ENCODE results near the gene WBP2. TPM values are rescaled to one million over a fixed set of nuclear protein-coding genes. Genes with fewer than 3 reads are reported as not detected.
A peak's percentile ranks its signal among the peaks of the same experiment; 100 is the strongest.

Gene WBP2
- total and polyA plus RNA-seq, 2 of the 13 experiments (the other 11 are each of a cell fraction or from before 2014, with no cell fraction given) = 29.2 to 29.5 TPM

DNA sequence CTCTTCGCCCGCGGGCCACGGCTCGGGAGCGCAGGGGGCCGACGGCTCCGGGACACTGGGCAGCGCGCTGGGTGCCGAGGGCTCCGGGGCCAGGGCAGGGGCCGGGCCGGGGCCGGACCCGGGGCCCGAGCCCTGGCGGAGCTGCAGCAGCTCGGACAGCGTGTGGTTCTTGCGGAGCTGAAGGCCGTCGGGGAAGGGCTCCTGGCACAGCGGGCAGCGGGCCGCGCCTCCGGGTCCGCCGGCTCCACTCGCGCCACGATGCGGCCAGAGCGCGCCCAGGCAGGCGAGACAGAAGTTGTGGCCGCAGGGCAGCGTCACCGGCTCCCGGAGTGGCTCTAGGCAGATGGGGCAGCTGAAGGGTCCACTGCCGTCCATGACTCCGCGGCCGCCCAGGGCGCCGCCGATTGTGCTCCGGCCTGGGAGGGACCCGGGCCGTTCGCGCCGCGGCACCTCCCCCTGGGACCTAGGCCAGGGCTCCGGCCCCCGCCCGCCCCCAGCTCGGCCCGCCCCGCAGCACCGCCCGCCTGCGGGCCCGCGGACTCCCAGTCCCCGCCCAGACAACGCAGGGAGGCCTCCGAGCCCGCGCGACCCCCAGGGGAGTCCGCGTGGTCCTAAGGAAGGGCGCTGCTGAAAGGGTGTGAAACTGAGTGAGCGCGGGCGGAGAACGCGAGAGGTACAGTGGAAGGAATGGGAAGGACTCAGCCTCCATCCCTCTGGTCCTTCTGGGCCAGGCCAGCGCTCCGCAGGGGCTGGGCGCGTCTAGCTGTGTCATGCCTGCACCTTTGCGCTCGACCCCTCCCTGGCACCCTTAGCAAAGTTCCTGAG lies 23.3 kb upstream of the WBP2 start, which contains the start of gene TRIM47 (continued):
- TF ChIP-seq, protein P1, sequence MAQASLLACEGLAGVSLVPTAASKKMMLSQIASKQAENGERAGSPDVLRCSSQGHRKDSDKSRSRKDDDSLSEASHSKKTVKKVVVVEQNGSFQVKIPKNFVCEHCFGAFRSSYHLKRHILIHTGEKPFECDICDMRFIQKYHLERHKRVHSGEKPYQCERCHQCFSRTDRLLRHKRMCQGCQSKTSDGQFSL (CRISPR knock-in tag; IDR thresholded peaks at IDR 0.05) = peak; percentile 51; the same call in 1 of the 2 replicates
- TF ChIP-seq TCF7L2 (IDR thresholded peaks at IDR 0.05; ENCODE audit: low read depth, low read length) (no peak), SETDB1 (CRISPR knock-in tag; IDR thresholded peaks at IDR 0.05; ENCODE audit: borderline replicate concordance) (no peak), EHMT2 (IDR thresholded peaks at IDR 0.05; ENCODE audit: borderline replicate concordance, low read depth, low read length) (no peak), CEBPG (CRISPR knock-in tag; IDR thresholded peaks at IDR 0.05) (0 out of 2 replicates have a peak, but pooled peaks have one; percentile 5), ZNF160 (CRISPR knock-in tag; IDR thresholded peaks at IDR 0.05) (peak; percentile 71), PLRG1 (conservative IDR thresholded peaks at IDR 0.05) (no peak), ZNF615 (CRISPR knock-in tag; IDR thresholded peaks at IDR 0.05; ENCODE audit: borderline replicate concordance) (no peak), NFIB (CRISPR knock-in tag; IDR thresholded peaks at IDR 0.05; ENCODE audit: borderline replicate concordance) (no peak), SNAI1 (CRISPR knock-in tag; IDR thresholded peaks at IDR 0.05; ENCODE audit: borderline replicate concordance) (0 out of 2 replicates have a peak, but pooled peaks have one; percentile 61), TRIM24 (CRISPR knock-in tag; IDR thresholded peaks at IDR 0.05) (no peak), ZBTB3 (CRISPR knock-in tag; IDR thresholded peaks at IDR 0.05; ENCODE audit: borderline replicate concordance, low read depth) (no peak), ELF1 (CRISPR knock-in tag; IDR thresholded peaks at IDR 0.05) (peak; percentile 54; the same call in 1 of the 2 replicates)
- TF ChIP-seq, protein P2, sequence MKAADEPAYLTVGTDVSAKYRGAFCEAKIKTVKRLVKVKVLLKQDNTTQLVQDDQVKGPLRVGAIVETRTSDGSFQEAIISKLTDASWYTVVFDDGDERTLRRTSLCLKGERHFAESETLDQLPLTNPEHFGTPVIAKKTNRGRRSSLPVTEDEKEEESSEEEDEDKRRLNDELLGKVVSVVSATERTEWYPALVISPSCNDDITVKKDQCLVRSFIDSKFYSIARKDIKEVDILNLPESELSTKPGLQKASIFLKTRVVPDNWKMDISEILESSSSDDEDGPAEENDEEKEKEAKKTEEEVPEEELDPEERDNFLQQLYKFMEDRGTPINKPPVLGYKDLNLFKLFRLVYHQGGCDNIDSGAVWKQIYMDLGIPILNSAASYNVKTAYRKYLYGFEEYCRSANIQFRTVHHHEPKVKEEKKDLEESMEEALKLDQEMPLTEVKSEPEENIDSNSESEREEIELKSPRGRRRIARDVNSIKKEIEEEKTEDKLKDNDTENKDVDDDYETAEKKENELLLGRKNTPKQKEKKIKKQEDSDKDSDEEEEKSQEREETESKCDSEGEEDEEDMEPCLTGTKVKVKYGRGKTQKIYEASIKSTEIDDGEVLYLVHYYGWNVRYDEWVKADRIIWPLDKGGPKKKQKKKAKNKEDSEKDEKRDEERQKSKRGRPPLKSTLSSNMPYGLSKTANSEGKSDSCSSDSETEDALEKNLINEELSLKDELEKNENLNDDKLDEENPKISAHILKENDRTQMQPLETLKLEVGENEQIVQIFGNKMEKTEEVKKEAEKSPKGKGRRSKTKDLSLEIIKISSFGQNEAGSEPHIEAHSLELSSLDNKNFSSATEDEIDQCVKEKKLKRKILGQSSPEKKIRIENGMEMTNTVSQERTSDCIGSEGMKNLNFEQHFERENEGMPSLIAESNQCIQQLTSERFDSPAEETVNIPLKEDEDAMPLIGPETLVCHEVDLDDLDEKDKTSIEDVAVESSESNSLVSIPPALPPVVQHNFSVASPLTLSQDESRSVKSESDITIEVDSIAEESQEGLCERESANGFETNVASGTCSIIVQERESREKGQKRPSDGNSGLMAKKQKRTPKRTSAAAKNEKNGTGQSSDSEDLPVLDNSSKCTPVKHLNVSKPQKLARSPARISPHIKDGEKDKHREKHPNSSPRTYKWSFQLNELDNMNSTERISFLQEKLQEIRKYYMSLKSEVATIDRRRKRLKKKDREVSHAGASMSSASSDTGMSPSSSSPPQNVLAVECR (CRISPR knock-in tag; IDR thresholded peaks at IDR 0.05; ENCODE audit: borderline replicate concordance) = peak; percentile 66
- TF ChIP-seq, protein P3, sequence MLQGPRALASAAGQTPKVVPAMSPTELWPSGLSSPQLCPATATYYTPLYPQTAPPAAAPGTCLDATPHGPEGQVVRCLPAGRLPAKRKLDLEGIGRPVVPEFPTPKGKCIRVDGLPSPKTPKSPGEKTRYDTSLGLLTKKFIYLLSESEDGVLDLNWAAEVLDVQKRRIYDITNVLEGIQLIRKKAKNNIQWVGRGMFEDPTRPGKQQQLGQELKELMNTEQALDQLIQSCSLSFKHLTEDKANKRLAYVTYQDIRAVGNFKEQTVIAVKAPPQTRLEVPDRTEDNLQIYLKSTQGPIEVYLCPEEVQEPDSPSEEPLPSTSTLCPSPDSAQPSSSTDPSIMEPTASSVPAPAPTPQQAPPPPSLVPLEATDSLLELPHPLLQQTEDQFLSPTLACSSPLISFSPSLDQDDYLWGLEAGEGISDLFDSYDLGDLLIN (CRISPR knock-in tag; IDR thresholded peaks at IDR 0.05; ENCODE audit: borderline replicate concordance) = peak; percentile 91; the same call in 1 of the 2 replicates
- TF ChIP-seq, protein P4, sequence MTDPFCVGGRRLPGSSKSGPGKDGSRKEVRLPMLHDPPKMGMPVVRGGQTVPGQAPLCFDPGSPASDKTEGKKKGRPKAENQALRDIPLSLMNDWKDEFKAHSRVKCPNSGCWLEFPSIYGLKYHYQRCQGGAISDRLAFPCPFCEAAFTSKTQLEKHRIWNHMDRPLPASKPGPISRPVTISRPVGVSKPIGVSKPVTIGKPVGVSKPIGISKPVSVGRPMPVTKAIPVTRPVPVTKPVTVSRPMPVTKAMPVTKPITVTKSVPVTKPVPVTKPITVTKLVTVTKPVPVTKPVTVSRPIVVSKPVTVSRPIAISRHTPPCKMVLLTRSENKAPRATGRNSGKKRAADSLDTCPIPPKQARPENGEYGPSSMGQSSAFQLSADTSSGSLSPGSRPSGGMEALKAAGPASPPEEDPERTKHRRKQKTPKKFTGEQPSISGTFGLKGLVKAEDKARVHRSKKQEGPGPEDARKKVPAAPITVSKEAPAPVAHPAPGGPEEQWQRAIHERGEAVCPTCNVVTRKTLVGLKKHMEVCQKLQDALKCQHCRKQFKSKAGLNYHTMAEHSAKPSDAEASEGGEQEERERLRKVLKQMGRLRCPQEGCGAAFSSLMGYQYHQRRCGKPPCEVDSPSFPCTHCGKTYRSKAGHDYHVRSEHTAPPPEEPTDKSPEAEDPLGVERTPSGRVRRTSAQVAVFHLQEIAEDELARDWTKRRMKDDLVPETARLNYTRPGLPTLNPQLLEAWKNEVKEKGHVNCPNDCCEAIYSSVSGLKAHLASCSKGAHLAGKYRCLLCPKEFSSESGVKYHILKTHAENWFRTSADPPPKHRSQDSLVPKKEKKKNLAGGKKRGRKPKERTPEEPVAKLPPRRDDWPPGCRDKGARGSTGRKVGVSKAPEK (CRISPR knock-in tag; IDR thresholded peaks at IDR 0.05; ENCODE audit: borderline replicate concordance) = 0 out of 2 replicates have a peak, but pooled peaks have one; percentile 81
- TF ChIP-seq, protein P5, sequence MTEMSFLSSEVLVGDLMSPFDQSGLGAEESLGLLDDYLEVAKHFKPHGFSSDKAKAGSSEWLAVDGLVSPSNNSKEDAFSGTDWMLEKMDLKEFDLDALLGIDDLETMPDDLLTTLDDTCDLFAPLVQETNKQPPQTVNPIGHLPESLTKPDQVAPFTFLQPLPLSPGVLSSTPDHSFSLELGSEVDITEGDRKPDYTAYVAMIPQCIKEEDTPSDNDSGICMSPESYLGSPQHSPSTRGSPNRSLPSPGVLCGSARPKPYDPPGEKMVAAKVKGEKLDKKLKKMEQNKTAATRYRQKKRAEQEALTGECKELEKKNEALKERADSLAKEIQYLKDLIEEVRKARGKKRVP (CRISPR knock-in tag; IDR thresholded peaks at IDR 0.05) = no peak

All from HepG2 (cell line).